Islet of Langerhans (tissue), 1 donor: ENCODE data around the gene CCL22.

Experiments
- FAIRE-seq: peaks from one replicate; lab custom pipeline; 2011; peaks lifted over from hg19 to GRCh38; lab: Jason Lieb, UNC

Gene CCL22

DNA sequence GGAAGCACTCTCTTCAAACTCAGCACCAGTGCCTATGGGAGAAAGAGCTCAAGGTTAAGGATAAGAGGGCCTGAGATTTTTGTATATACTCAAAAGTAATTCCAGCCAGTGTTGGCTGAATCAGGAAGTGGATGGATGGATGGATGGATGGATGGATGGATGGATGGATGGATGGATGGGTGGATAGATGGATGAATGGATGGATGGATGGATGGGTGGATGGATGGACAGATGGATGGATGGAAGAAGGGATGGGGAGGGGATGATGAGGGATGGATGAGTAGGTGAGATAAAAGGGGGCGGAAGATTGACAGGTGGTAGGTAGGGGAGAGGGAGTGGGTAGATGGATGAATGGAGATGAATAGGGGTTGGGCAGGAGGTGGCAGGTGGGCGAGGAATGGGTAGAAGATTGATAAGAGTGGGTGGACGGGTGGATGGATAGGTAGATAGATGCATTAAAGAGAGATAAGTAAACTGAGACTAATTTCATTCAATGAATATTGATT is 17.8 kb downstream of the CCL22 start:
- no peak for FAIRE-seq

DNA sequence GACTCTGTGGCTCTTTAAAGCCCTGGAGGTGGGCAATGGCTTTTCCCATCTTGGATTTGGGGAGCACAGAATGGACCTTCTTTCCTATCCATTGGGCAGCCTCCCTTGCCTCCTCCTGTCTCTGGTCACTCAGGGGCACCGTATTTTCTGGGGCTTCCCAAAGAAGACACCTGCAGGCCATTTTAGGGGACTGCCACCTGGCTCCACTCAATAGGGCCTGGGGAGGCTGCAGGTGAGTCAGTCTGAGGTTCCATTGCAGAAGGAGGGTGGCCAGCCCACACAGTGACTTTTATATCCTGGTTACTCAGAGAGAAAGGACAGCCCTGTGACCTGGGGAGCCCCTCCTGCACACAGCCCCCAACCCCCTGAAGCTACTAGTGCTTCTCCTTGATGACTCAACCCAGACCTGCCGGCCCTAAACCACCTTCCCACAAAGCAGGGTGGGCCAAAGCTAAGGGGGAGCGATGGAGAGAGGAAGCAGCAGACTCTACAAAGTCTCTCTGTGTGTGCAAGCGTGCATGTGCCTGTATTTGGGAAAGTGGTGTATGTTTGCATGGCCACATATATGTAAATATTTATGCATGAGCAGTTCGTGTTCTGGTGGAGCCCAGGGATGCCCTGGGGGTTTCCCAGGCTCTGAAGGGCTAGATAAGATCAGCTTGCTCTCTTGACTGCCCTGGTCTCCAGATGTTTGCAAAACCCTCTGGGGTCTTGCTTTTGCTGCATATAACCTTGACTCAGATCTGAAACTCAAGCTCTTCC is 18.7 kb downstream of the CCL22 start:
- no peak for FAIRE-seq

DNA sequence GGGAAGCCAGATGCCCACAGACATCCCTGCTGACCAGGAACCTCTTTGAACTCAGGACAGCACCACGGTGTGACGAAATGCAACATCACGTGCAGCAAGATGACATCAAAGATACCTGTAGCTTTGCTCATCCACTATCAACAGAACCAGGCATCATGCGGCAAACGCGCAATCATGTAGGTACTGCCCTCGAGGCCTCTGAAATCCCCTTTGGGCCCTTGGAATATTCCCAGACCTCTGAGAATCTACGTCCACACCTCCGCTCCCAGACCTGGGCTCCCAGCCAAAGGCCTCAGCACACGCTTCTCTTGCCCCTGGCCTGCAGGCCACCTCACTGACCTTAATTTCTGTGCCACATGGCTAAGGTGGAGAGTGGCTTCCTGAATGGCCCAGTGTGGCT is 21.0 kb downstream of the CCL22 start:
- FAIRE-seq, result no peak

DNA sequence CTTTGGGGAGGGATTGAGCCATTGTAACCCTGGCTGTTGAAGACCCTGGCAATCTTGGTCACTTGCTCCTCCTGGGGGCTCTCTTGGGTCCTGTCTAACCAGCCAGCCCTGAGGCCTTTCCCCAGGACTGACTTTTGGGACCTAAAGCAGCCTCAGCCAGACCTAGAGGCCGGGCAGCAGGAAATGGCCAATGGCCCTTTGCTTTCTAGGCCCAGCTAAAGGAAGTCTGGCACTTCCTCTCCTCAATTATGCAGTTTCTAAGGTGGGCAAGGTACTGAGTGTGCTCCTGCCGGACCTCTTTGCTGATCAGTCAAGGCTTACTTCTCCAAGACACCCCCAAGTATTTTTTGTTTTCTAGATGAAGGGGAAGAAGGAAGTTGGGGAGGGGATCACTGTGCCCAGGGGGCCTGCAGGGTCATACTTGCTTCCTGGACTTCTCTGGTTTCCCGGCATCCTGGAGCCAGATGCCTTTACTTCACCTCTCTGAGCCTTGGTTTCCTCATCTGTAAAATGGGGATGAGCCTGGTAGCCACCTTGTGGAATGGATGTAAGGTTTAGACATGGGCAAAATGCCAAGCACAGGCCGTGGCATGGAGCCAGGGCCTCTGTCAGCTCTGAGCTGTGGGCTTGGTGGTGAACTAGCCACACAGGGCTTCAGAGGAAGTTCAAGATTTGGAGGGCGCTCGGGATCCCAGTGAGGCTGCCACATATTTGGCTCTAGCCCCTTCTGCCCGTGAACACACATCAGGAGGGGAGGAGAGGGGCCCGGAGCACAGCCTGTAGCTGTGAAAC is 22.3 kb downstream of the CCL22 start:
- FAIRE-seq, result no peak

DNA sequence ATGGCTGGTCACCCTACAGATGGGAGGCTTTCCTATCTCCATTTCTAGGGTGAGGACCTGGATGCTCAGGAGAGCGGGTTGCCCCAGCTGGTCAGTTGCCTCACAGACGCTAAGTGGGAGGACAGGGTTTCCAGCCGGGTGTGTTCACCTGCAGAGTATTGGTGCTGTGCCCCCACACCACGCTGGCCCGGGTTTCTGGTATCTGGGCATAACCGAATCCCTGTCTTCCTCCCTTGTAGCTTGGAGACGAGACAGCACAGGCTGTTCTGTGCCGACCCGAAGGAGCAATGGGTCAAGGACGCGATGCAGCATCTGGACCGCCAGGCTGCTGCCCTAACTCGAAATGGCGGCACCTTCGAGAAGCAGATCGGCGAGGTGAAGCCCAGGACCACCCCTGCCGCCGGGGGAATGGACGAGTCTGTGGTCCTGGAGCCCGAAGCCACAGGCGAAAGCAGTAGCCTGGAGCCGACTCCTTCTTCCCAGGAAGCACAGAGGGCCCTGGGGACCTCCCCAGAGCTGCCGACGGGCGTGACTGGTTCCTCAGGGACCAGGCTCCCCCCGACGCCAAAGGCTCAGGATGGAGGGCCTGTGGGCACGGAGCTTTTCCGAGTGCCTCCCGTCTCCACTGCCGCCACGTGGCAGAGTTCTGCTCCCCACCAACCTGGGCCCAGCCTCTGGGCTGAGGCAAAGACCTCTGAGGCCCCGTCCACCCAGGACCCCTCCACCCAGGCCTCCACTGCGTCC is 23.4 kb downstream of the CCL22 start:
- FAIRE-seq, result no peak

DNA sequence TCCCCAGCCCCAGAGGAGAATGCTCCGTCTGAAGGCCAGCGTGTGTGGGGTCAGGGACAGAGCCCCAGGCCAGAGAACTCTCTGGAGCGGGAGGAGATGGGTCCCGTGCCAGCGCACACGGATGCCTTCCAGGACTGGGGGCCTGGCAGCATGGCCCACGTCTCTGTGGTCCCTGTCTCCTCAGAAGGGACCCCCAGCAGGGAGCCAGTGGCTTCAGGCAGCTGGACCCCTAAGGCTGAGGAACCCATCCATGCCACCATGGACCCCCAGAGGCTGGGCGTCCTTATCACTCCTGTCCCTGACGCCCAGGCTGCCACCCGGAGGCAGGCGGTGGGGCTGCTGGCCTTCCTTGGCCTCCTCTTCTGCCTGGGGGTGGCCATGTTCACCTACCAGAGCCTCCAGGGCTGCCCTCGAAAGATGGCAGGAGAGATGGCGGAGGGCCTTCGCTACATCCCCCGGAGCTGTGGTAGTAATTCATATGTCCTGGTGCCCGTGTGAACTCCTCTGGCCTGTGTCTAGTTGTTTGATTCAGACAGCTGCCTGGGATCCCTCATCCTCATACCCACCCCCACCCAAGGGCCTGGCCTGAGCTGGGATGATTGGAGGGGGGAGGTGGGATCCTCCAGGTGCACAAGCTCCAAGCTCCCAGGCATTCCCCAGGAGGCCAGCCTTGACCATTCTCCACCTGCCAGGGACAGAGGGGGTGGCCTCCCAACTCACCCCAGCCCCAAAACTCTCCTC is 24.1 kb downstream of the CCL22 start:
- FAIRE-seq, result no peak

DNA sequence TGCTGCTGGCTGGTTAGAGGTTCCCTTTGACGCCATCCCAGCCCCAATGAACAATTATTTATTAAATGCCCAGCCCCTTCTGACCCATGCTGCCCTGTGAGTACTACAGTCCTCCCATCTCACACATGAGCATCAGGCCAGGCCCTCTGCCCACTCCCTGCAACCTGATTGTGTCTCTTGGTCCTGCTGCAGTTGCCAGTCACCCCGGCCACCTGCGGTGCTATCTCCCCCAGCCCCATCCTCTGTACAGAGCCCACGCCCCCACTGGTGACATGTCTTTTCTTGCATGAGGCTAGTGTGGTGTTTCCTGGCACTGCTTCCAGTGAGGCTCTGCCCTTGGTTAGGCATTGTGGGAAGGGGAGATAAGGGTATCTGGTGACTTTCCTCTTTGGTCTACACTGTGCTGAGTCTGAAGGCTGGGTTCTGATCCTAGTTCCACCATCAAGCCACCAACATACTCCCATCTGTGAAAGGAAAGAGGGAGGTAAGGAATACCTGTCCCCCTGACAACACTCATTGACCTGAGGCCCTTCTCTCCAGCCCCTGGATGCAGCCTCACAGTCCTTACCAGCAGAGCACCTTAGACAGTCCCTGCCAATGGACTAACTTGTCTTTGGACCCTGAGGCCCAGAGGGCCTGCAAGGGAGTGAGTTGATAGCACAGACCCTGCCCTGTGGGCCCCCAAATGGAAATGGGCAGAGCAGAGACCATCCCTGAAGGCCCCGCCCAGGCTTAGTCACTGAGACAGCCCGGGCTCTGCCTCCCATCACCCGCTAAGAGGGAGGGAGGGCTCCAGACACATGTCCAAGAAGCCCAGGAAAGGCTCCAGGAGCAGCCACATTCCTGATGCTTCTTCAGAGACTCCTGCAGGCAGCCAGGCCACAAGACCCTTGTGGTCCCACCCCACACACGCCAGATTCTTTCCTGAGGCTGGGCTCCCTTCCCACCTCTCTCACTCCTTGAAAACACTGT is 25.0 kb downstream of the CCL22 start:
- FAIRE-seq, result no peak

DNA sequence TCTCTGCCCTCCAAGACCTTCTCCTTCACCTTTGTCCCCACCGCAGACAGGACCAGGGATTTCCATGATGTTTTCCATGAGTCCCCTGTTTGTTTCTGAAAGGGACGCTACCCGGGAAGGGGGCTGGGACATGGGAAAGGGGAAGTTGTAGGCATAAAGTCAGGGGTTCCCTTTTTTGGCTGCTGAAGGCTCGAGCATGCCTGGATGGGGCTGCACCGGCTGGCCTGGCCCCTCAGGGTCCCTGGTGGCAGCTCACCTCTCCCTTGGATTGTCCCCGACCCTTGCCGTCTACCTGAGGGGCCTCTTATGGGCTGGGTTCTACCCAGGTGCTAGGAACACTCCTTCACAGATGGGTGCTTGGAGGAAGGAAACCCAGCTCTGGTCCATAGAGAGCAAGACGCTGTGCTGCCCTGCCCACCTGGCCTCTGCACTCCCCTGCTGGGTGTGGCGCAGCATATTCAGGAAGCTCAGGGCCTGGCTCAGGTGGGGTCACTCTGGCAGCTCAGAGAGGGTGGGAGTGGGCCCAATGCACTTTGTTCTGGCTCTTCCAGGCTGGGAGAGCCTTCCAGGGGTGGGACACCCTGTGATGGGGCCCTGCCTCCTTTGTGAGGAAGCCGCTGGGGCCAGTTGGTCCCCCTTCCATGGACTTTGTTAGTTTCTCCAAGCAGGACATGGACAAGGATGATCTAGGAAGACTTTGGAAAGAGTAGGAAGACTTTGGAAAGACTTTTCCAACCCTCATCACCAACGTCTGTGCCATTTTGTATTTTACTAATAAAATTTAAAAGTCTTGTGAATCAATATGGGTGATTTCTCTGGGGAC is 25.9 kb downstream of the CCL22 start:
- no peak for FAIRE-seq

DNA sequence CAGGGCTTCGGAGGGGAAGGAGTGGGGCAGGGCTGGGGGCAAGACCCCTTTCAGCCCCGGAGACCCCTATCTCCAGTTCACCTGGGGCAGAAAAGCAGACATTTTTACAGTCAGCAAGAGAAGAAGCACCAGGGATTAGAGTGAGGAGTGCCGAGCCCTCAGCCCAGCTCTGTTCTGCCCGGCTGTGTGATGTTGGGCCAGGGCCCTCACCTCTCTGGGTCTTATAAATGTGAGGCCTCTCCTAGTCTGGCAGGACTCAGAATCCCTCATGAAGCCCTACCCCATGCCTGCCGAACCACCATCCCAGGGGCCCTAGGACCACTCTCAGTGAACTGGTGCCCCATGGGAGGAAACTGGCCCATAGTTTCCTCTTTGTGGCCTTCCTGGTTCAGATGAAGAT is 26.5 kb downstream of the CCL22 start:
- no peak for FAIRE-seq

DNA sequence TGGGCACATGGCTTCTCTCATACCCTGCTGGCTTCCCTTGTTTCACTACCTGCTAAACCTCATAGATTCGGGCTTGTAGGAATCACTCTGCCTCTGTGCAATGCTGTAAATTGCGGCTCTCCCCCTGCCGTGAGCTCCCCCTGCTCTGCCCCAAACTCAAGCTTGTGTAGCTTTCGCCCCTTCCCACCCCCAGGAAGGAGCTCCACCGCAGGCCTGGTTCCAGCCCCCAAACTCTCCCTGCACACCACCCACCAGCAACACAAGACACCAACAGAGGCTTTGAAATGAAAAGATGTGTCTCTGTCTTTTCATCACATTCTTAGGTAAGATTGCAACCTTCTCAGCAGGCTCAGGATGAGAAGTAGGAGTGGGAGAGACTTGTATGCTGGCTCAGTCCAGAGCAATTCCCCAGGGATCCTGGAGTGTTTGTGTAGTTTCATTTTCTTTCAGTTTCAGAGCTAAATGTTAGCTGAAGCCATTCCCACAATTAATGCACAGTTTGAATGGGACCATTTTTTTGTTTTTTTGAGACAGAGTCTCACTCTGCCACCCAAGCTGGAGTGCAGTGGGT is 27.9 kb downstream of the CCL22 start:
- FAIRE-seq, result no peak

DNA sequence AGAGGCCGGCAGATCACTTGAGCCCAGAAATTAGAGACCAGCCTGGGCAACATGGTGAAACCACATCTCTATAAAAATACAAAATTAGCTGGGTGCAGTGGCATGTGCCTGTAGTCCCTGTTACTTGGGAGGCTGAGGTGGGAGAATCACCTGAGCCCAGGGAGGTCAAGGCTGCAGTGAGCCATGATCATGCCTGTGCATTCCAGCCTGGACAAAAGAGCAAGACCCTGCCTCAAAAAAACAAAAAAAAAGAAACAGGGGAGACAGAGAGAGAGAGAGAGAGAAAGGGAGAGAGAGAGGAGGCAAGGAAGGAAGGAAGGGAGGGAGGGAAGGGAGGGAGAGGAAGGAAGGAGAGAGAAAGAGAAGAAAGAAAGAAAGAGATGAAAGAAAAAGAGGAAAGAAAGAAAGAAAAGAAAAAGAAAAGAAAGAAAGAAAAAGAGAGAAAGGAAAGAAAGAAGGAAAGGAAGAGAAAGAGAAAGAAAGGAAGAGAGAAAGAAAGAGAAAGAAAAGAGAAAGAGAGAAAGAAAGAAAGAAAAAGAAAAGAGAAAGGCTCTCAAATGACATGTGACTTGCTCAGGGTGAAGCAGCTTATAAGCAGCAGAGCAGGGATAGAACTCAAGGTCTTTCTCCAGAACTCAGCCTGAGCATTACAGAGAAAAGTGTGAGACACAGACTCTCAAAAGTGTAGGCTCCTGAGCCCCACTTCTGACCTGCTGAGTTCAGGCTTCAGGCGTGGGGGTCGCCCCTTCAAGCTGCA is 29.2 kb downstream of the CCL22 start:
- no peak for FAIRE-seq

DNA sequence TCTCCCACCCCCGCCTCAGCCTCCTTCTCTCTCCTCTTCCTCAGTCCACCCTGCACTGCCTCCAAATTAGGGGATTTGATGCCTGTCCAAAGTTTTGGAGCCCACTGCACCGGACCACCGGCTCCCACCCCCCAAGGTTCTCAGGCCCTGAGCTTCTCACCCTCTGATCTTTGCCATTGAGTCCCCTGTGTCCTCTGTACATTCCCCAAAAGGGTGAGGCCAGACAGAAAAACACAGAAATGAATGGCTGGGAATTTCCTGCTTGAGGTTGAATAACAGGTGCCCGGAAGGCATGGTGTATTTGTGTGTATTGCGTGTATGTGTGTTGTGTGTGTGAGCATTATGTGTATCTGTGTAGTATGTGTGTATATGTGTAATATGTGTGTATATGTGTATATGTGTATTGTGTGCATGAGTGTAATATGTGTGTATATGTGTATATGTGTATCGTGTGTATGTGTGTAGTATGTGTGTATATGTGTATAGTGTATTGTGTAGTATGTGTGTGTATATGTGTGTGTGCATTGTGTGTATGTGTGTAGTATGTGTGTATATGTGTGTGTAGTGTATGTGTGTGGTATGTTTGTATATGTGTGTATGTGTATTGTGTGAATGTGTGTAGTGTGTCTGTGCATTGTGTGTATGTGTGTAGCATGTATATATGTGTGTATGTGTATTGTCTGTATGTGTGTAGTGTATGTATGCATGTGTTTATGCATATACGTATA is 29.9 kb downstream of the CCL22 start:
- no peak for FAIRE-seq

DNA sequence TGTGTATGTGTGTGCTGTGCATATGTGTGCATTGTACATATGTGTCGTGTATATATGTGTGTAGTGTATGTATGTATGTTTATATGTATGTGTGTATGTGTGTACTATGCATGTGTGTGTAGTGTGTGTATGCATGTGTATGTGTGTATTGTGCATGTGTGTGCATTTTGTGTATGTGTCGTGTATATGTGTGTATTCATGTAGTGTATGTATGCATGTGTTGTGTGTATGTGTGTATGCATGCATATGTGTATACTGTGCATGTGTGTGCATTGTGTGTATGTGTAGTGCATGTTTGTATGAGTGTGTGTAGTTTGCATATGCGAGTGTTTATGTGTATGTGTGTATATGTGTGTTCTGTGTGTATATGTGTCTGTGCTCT is 30.5 kb downstream of the CCL22 start:
- FAIRE-seq, result no peak

DNA sequence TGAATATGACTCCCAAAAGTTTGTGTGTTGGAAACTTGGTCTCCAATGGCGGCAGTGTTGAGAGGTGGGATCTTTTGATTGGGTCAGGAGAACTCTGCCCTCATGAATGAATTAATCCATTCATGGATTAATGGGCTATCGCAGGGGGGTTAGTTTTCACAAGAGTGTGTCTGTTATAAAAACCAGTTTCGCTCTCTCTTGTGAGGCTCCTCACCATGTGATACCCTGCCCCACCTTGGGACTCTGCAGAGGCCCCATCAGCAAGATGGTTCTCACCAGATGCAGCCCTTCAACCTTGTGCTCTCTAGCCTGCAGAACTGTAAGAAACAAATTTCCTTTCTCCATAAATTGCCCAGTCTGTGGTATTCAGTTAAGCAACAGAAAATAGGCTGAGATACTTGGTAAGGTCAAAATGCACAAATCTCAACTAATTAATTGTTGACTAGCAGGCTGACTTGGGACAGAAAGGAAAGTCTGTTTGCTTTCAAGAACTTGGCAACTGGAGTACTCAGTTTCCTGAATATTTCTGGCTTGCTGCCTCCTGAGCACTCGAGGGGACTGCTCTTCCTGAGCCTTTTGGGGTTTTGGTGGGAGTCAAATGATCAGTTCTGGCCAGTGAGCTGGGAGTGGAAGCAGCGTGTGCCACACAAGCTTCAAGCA is 32.2 kb downstream of the CCL22 start:
- FAIRE-seq, result no peak

DNA sequence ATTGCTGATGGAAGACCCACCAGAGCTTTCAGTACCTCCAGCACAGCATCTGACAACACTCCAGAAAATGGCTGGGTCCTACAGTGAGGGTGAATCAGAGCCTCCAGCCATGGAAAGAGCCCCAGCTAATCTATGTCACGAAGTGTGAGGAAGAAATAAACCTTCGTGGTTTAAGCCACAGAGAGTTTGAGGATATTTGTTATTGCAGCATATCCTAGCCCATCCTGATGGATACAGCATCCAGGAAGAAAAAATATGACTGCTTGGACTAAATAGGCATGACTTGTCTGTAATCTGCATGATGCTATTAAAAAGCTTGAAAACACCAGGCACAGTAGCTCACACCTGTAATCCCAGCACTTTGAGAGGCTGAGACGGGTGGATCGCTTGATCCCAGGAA is 32.7 kb downstream of the CCL22 start:
- no peak for FAIRE-seq

DNA sequence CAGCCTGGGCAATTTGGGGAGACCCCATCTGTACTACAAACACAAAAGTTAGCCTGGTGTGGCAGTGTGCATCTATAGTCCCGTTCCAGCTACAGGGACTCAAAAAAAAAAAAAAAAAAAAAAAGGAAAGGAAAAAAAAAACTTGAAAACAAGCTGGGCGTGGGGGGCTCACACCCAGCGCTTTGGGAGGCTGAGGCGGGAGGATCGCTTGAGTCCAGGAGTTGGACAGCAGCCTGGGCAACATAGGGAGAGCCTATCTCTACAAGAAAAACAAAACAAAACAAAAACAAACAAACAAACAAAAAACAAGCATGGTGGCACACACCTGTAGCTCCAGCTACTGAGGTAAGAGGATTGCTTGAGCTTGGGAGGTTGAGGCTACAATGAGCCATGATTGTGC is 33.1 kb downstream of the CCL22 start:
- no peak for FAIRE-seq

DNA sequence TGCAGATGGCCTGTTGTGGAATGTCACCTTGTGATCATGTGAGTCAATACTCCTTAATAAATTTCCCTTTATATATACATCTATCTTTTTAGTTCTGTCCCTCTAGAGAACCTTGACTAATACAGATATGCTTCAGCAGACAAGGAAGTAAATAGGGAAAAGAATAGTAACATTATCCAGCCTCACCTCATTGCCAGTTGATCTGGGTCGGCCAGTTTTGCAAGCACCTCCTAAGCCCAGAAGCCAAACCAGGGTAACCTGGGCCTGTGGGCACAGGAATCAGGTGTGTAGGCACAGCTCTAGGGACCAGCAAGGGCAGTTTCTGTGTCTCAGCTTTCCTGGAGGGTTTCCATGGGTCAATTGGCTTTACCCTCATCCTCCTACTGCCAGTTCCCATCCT is 34.1 kb downstream of the CCL22 start:
- FAIRE-seq, result no peak

DNA sequence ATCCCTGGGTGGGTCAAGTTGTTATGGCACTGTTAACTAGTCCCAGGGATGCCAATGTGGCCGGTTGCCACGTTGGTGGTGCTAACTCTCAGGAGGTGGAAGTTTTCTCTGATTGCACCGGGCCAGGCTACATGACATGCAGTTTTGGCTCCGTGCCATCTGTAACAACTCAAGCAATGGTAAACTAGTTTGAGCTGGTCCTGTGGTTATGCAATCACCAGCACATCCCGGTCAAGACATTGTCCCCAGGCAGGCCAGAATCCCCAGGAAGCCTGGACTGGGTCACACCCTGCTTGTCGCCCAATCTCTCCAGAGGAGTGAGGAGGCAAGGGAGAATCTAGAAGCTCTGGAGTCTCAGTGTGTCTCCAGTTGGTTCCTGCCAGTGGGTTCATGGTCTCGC is 35.9 kb downstream of the CCL22 start:
- no peak for FAIRE-seq
